GM12878 (cell line): ENCODE results near the gene SYCP2. TPM values are rescaled to one million over a fixed set of nuclear protein-coding genes. Genes with fewer than 3 reads are reported as not detected.

Experiments
- ATAC-seq: fragments of 200-7000 bp; cut with Tn5 transposase; 3 replicates; pipeline ENCODE4 v1.9.1; 2020; ENCODE audit warnings: mild to moderate bottlenecking, moderate library complexity
- BruUV-seq: library from RNA; stranded (reverse); fragments of 400-500 nt; replicated peaks from 2 replicates; lab custom pipeline; 2021; lab: Mats Ljungman, UMichigan
- CTCF ChIA-PET: fragments of 300-600 bp; sonication (Branson Sonifier 250); formaldehyde crosslinking; extraction: SDS; loops from one replicate; lab custom pipeline; 2021; ENCODE audit warnings: inconsistent platforms; lab: Yijun Ruan, JAX
- POLR2A ChIA-PET: fragments of 350-600 bp; formaldehyde crosslinking; extraction: SDS; loops from one replicate; lab custom pipeline; 2021; ENCODE audit warnings: inconsistent platforms; lab: Charles Lee
- RAD21 ChIA-PET: fragments of 300-600 bp; sonication (Branson Sonifier 250); formaldehyde crosslinking; loops from one replicate; lab custom pipeline; 2023; ENCODE audit warnings: antibody characterized with exemption; ENCODE audit not compliant: unreplicated experiment; lab: Charles Lee
- SMC1A ChIA-PET: fragments of 300-600 bp; sonication (Branson Sonifier 250); formaldehyde crosslinking; loops from one replicate; lab custom pipeline; 2023; ENCODE audit not compliant: unreplicated experiment, uncharacterized antibody; lab: Charles Lee
- DNase-seq: peaks from one replicate; pipeline ENCODE4 v3.0.0-alpha.2; 2011; ENCODE audit warnings: low read depth, low spot score
- FAIRE-seq: peaks from 3 replicates; lab custom pipeline; 2011; peaks lifted over from hg19 to GRCh38; lab: Jason Lieb, UNC
- H2AFZ ChIP-seq: 2 replicates; pipeline ENCODE4 v1.6.0; 2011; ENCODE audit warnings: low read depth, low read length, control low read depth; ENCODE audit not compliant: control insufficient read depth
- H3K27ac ChIP-seq: 2 replicates; pipeline ENCODE4 v1.5.1; 2011; ENCODE audit warnings: control low read depth; ENCODE audit not compliant: control insufficient read depth, insufficient read depth
- H3K27me3 ChIP-seq, 2 experiments: replicated peaks in 1 of 2; 2 replicates each; pipeline versions ENCODE4 v1.6.0 to v1.6.1; 2011; ENCODE audit warnings: low read length in 1 of 2; ENCODE audit not compliant: control insufficient read depth in 2 of 2, insufficient read depth in 2 of 2
- H3K36me3 ChIP-seq, 2 experiments: 2 replicates each; pipeline ENCODE4 v1.5.1; 2011; ENCODE audit warnings: low read length in 1 of 2; ENCODE audit not compliant: control insufficient read depth in 2 of 2, insufficient read depth in 2 of 2
- H3K4me1 ChIP-seq: 2 replicates; pipeline ENCODE4 v1.6.1; 2011; ENCODE audit warnings: mild to moderate bottlenecking, low read length, moderate library complexity, mixed read lengths; ENCODE audit not compliant: control insufficient read depth, insufficient read depth
- H3K4me2 ChIP-seq: 2 replicates; pipeline ENCODE4 v1.6.0; 2011; ENCODE audit warnings: control low read depth; ENCODE audit not compliant: control insufficient read depth, insufficient read depth
- H3K4me3 ChIP-seq: fragments of 200-600 bp; sonication (generic); 2 replicates; pipeline ENCODE4 v1.5.1; 2016
- H3K79me2 ChIP-seq: 2 replicates; pipeline ENCODE4 v1.6.0; 2011; ENCODE audit warnings: low read length; ENCODE audit not compliant: control insufficient read depth, insufficient read depth
- H3K9ac ChIP-seq: 2 replicates; pipeline ENCODE4 v1.8.0; 2011; ENCODE audit warnings: low read length, control low read depth, mixed read lengths; ENCODE audit not compliant: control insufficient read depth, insufficient read depth
- H3K9me3 ChIP-seq: replicated peaks from 3 replicates; pipeline ENCODE4 v1.5.1; 2011; ENCODE audit warnings: mild to moderate bottlenecking, low read length; ENCODE audit not compliant: control insufficient read depth, insufficient read depth
- H4K20me1 ChIP-seq: 2 replicates; pipeline ENCODE4 v1.6.0; 2011; ENCODE audit not compliant: control insufficient read depth, insufficient read depth
- BACH1 ChIP-seq: fragments of 450-650 bp; IDR thresholded peaks from 2 replicates; pipeline ENCODE4 v1.6.1; 2017; ENCODE audit warnings: mild to moderate bottlenecking, borderline replicate concordance
- CHD4 ChIP-seq: fragments of 200-600 bp; sonication (generic); IDR thresholded peaks from 2 replicates; pipeline ENCODE4 v1.6.1; 2016; ENCODE audit warnings: mild to moderate bottlenecking
- JUND ChIP-seq: IDR thresholded peaks from 2 replicates; pipeline ENCODE4 v1.6.1; 2012; ENCODE audit warnings: low read depth, mild to moderate bottlenecking, low read length, improper control_type of control experiment, moderate library complexity
- MYB ChIP-seq: fragments of 150-350 bp; IDR thresholded peaks from 2 replicates; pipeline ENCODE4 v1.6.1; 2014; ENCODE audit warnings: mild to moderate bottlenecking, low read depth, low read length, borderline replicate concordance
- POU2F2 ChIP-seq: IDR thresholded peaks from 3 replicates; pipeline ENCODE4 v1.6.1; 2011; ENCODE audit warnings: low read depth, mild to moderate bottlenecking, low read length, borderline replicate concordance
- RCOR1 ChIP-seq: conservative IDR thresholded peaks from 2 replicates; pipeline ENCODE4 v1.6.1; 2012; ENCODE audit warnings: low read depth, low read length, improper control_type of control experiment
- RUNX3 ChIP-seq: IDR thresholded peaks from 2 replicates; pipeline ENCODE4 v1.6.1; 2012; ENCODE audit warnings: low read length, inconsistent platforms
- SMAD5 ChIP-seq: IDR thresholded peaks from 2 replicates; pipeline ENCODE4 v1.6.1; 2016; ENCODE audit warnings: antibody characterized with exemption, low read depth
- SREBF1 ChIP-seq: IDR thresholded peaks from 2 replicates; pipeline ENCODE4 v1.6.1; 2012; ENCODE audit warnings: mild to moderate bottlenecking, low read length
- TARDBP ChIP-seq: IDR thresholded peaks from 2 replicates; pipeline ENCODE4 v1.6.1; 2016; ENCODE audit warnings: borderline replicate concordance
- YBX1 ChIP-seq: fragments of 450-650 bp; IDR thresholded peaks from 2 replicates; pipeline ENCODE4 v1.6.1; 2016; ENCODE audit warnings: antibody characterized with exemption
- WGBS: methylation state at CpG from one replicate; pipeline ENCODE4 v1.1.6; 2016; ENCODE audit warnings: low lambda C conversion rate; ENCODE audit not compliant: insufficient replicate concordance, insufficient coverage; ENCODE audit errors: missing lambda C conversion rate; 5-methylcytosine and 5-hydroxymethylcytosine counted together
- in situ Hi-C: fragments of 300-500 bp; cut with MboI; formaldehyde crosslinking; loops from 9 replicates; pipeline ENCODE4 v1.14.3; 2018; ENCODE audit warnings: mixed read lengths
- intact Hi-C: fragments of 100-400 bp; cut with micrococcal nuclease; formaldehyde crosslinking; loops from one replicate; pipeline ENCODE4 v1.14.2; 2022; ENCODE audit not compliant: unreplicated experiment
- polyA plus RNA-seq, 11 experiments: library from polyadenylated mRNA; depleted of rRNA in 4 of 11; unstranded in 6 of 11; stranded (reverse) in 5 of 11; fragments of >200 nt; fragmentation: Nextera tagmentation in 4 of 11; fragmentation: Illumina TruSeq in 1 of 11; extraction: Ambion mirVana in 4 of 11; extraction: Trizol in 1 of 11; gene quantifications; 1 replicate in 1 of 11; 2 replicates in 10 of 11; pipeline versions ENCODE4 v1.2.1 to v1.2.3, GENCODE V29; 2011 to 2016; ENCODE audit warnings: inconsistent platforms in 2 of 11, missing spikeins in 2 of 11, low read depth in 1 of 11
- total RNA-seq, 4 experiments: library from RNA; depleted of rRNA in 3 of 4; stranded (reverse); fragments of >200 nt in 3 of 4; fragmentation: Illumina TruSeq in 1 of 4; extraction: Trizol in 1 of 4; gene quantifications; 2 replicates each; pipeline versions ENCODE4 v1.2.1 to v1.2.3, GENCODE V29; 2013 to 2021
- TF ChIP-seq, protein P1 (sequence below): fragments of 450-650 bp; IDR thresholded peaks from 2 replicates; pipeline ENCODE4 v1.6.1; 2016; ENCODE audit warnings: mild to moderate bottlenecking

Gene SYCP2
- total and polyA plus RNA-seq, 10 of the 15 experiments (the other 5 are each of a cell fraction or from before 2014, with no cell fraction given): 0.01 to 0.18 (median 0.09) TPM; not detected in 2

DNA sequence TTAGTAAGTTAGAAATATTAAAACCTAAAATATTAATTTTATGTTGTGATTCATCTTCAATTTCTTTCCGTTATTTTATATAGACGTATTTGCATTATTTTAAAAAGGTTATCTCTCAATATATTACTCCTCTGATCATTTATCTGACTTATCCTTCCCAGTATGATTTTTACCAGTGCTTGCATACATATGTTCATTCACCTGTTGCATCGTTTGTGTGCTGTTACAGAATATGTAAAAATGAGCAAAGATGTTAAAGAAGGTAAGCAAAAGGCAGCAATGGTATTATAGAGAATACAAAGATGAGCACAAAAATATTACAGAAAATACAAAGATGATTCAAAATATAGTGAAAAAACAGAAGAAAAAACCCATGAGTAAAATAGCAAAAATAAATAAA, 48.9 kb downstream of the SYCP2 start:
- ATAC-seq: no peak
- intact Hi-C loops (no loop called here), in situ Hi-C loops (no loop called here)
- no peak for DNase-seq
- no peaks in the 10 kb centered on the region for H3K9me3 ChIP-seq
- TF ChIP-seq MYB (no peak), POU2F2 (no peak), RCOR1 (no peak), CHD4 (no peak), SREBF1 (no peak), BACH1 (no peak), JUND (no peak), YBX1 (no peak), RUNX3 (no peak), TARDBP (no peak), SMAD5 (no peak)
- TF ChIP-seq, protein P1, sequence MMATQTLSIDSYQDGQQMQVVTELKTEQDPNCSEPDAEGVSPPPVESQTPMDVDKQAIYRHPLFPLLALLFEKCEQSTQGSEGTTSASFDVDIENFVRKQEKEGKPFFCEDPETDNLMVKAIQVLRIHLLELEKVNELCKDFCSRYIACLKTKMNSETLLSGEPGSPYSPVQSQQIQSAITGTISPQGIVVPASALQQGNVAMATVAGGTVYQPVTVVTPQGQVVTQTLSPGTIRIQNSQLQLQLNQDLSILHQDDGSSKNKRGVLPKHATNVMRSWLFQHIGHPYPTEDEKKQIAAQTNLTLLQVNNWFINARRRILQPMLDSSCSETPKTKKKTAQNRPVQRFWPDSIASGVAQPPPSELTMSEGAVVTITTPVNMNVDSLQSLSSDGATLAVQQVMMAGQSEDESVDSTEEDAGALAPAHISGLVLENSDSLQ: no peak
- no TSS peak for BruUV-seq
- no peak overlapping the region for H2AFZ ChIP-seq
- H3K4me3 ChIP-seq: no peak overlapping the region
- 22% methylated on average over 3 of the region's 3 CpGs for WGBS
- no peak overlapping the region for H3K9ac ChIP-seq
- H3K27ac ChIP-seq: no peak overlapping the region
- no peaks in the 10 kb centered on the region for H3K4me1 ChIP-seq
- H4K20me1 ChIP-seq: no peaks in the 10 kb centered on the region
- no peak for FAIRE-seq
- ChIA-PET SMC1A (interaction anchor here (1.4 kb wide), 1 partner anchor 10 kb away, joined by 4 read pairs; no protein-coding TSS in a partner anchor), CTCF (no interaction called here), POLR2A (no interaction called here), RAD21 (no interaction called here)
- H3K27me3 ChIP-seq: no peaks in the 10 kb centered on the region
- H3K36me3 ChIP-seq: no peaks in the 10 kb centered on the region
- H3K4me2 ChIP-seq: no peak overlapping the region
- no peaks in the 10 kb centered on the region for H3K79me2 ChIP-seq
